ENCODE measurements around the gene FLG2. TPM values are rescaled to one million over a fixed set of nuclear protein-coding genes. Genes with fewer than 3 reads are reported as not detected.

FLG2 gene
- total and polyA plus RNA-seq, 12 donors = not detected

DNA sequence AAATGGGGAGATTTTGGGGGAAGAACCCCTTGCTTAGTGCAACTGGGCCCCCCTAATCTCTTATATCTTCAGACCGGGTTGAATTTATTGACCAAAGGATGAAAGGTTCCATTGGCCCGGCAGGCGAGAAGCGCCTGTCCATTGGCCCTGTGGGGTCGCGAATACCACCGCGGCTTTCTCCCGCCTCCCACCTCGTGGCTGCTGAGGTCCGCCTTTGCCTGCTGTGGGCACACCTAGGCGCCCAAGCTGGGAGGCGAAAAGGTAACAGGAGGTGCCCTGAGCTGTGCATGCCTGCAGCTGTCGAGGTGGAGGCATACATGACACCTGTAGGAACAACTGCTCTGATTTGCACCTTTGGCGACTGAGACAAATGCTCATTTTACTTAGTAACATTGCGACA lies 21.1 kb upstream of the FLG2 start:
- Histone ChIP-seq H3K27ac (no peak overlapping the region), H3K4me1 (no peaks in the 10 kb centered on the region), H3K27me3 (peaks cover 0 to 10% (median 0%) of the 10 kb centered on the region in 7 donors), H3K36me3 (no peaks in the 10 kb centered on the region), H3K4me3 (no peak overlapping the region), H3K9me3 (no peaks in the 10 kb centered on the region)
- intact Hi-C loops (cut with DNase I) = no loop called here
- TF ChIP-seq, protein P1, sequence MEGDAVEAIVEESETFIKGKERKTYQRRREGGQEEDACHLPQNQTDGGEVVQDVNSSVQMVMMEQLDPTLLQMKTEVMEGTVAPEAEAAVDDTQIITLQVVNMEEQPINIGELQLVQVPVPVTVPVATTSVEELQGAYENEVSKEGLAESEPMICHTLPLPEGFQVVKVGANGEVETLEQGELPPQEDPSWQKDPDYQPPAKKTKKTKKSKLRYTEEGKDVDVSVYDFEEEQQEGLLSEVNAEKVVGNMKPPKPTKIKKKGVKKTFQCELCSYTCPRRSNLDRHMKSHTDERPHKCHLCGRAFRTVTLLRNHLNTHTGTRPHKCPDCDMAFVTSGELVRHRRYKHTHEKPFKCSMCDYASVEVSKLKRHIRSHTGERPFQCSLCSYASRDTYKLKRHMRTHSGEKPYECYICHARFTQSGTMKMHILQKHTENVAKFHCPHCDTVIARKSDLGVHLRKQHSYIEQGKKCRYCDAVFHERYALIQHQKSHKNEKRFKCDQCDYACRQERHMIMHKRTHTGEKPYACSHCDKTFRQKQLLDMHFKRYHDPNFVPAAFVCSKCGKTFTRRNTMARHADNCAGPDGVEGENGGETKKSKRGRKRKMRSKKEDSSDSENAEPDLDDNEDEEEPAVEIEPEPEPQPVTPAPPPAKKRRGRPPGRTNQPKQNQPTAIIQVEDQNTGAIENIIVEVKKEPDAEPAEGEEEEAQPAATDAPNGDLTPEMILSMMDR (IDR thresholded peaks at IDR 0.05) = no peak
- WGBS, 2 donors = 71 to 77% methylated on average over 16 of the region's 16 CpGs
- no peak for ATAC-seq
- DNase-seq = no peak

GRCh38 chr1:152374451-152374850 lies 14.6 kb upstream of the FLG2 start:
- ATAC-seq (peak in 7 of 8 donors; percentile 67 to 100 (median 83)), DNase-seq (peak; percentile 10 to 23)
- Histone ChIP-seq H3K4me1 (no peaks in the 10 kb centered on the region), H3K27ac (no peak overlapping the region), H3K4me3 (no peak overlapping the region), H3K9me3 (peaks cover 0 to 10% (median 0%) of the 10 kb centered on the region in 11 donors), H3K36me3 (no peaks in the 10 kb centered on the region), H3K27me3 (no peaks in the 10 kb centered on the region)
- intact Hi-C loops (cut with DNase I) = no loop called here
- TF ChIP-seq, protein P1 (IDR thresholded peaks at IDR 0.05) = no peak
- 47 to 50% methylated on average over 3 of the region's 3 CpGs for WGBS, 2 donors

DNA sequence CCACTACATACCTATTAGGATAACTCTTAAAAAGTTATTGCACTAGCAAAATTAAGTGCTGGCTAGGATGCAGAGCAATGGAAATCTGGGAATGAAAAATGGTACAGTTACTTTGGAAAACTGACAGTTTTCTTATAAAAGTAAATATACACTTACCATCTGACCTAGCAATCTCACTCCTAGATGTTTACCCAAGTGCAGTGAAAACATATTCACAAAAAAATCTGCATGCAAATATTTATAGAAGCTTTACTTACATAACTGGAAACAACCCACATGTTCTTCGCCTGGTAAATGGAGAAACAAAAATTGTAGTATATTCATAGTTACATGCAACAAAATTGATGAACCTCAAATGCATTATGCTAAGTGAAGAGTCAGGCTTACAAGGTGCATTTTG lies 12.9 kb upstream of the FLG2 start:
- H3K27me3 ChIP-seq = no peaks in the 10 kb centered on the region
- peaks cover 0 to 22% (median 0%) of the 10 kb centered on the region in 11 donors for H3K9me3 ChIP-seq
- 69 to 86% methylated on average over 1 of the region's 1 CpG for WGBS, 2 donors
- H3K4me3 ChIP-seq = no peak overlapping the region
- intact Hi-C loops (cut with DNase I) = no loop called here
- ATAC-seq = no peak
- DNase-seq = no peak
- no peaks in the 10 kb centered on the region for H3K36me3 ChIP-seq
- TF ChIP-seq, protein P1 (IDR thresholded peaks at IDR 0.05) = no peak
- H3K27ac ChIP-seq = no peak overlapping the region
- H3K4me1 ChIP-seq = no peaks in the 10 kb centered on the region

DNA sequence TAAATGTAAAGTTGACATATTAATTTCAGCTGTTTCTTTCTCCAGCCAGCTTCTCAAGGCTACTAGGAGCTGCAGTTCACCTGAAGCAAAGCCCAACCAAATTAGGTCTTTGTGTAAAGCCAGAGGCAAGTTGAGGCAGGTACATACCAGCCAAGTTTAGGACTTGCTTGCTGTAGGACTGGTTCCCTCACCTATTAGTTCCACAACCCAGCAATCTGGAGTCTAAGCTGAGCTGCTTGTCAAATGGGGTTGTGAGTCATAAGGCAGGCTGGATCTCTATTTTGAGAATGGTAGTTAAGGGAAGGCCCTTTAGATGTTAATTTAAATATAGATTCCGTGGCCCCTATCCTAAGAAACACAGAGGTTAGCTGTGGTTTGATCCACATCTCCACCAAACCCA lies 7.6 kb upstream of the FLG2 start:
- TF ChIP-seq, protein P1 (IDR thresholded peaks at IDR 0.05) = no peak
- 37 to 63% methylated on average over 1 of the region's 1 CpG for WGBS, 2 donors

More for the DNA sequence above, 7.6 kb upstream of the FLG2 start:
- Histone ChIP-seq H3K4me3 (no peak overlapping the region), H3K36me3 (no peaks in the 10 kb centered on the region), H3K27ac (no peak overlapping the region), H3K27me3 (no peaks in the 10 kb centered on the region), H3K4me1 (no peaks in the 10 kb centered on the region), H3K9me3 (peaks cover 0 to 22% (median 0%) of the 10 kb centered on the region in 11 donors)
- no peak for ATAC-seq
- DNase-seq = no peak
- intact Hi-C loops (cut with DNase I) = no loop called here
